Measurements from ENCODE around the gene HK2.
"Not testable (repeated sequence)": the region's sequence is repeated elsewhere in the genome, so short reads cannot be mapped to it uniquely, and the experiment has no call there.

Gene HK2

DNA sequence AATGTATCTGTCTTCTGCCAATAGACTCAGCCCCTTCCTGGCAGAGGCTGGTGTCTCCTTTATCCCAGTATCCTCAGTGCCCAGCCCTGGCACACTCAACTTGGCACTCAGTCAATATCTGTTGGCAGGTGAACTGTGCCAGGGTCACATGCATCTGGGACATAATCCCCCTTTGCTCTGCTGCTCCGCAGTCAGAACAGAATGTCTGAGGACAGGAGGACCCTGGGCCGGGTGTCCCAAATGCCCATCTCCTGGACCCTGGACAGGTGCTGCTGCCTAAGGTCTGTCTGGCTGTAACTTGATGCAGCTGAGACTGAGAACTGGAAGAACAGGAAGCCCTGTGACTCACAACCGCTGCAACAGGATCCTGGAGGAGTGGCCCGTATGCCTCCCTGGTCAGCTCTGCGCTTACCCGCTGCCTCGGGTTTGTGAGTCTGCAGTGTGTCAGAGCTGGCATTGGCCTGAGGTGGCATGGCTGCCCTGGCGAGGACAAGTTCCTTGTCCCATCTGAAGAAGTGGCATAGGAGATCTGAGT lies 11.4 kb downstream of the HK2 start:
- peaks cover 44% of the 10 kb centered on the region for H3K4me1 Mint-ChIP-seq
- H3K9me3 Mint-ChIP-seq, result no peaks in the 10 kb centered on the region
- ATAC-seq (ENCODE audit: low read depth), result no peak
- DNase-seq (ENCODE audit: low spot score in 2 of 2), result no peak
- no peak overlapping the region for H3K4me3 Mint-ChIP-seq
- peaks cover 4% of the 10 kb centered on the region for H3K36me3 Mint-ChIP-seq
- H3K27me3 Mint-ChIP-seq, result no peaks in the 10 kb centered on the region
- H3K27ac Mint-ChIP-seq, result no peak overlapping the region

DNA sequence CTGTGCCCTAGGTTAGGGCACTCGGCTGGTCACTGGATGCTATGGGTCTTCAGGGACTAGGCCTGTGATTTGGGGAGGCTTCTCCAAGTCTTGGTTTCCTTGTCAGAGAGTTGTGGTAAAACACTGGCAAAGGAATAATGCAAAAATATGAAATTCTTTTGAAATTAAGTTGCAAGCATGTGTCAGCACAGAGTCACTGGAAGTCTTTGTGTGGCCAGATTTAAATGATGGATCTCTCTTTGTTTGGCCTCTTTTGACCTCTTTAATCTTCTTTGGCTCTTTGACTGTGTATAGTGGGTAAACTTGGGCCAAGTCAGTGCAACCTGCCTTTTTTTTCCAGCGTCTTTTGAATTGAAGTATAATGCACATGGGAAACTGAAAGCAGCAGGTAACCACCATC lies 12.1 kb downstream of the HK2 start:
- Mint-ChIP-seq H3K36me3 (peaks cover 4% of the 10 kb centered on the region), H3K27me3 (no peaks in the 10 kb centered on the region), H3K4me3 (no peak overlapping the region), H3K4me1 (peaks cover 48% of the 10 kb centered on the region), H3K27ac (no peak overlapping the region), H3K9me3 (no peaks in the 10 kb centered on the region)
- no peak for DNase-seq (ENCODE audit: low spot score in 2 of 2)
- no peak for ATAC-seq (ENCODE audit: low read depth)

DNA sequence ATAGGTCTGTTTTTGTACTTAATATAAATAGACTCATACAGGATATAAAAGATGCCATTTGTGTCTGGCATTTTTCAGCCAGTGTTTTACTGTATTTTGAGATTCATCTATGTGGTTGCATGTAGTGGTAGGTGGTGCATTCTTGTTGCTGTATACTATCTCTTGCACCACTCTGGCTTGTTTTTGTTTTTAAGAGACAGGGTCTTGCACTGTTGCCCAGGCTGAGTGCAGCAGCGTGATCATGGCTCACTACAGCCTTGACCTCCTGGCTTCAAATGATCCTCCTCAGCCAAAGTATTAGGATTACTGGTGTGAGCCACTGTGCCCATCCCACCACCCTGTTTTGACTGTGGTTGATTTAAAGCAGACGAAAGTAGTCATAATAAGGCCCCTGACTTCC lies 12.6 kb downstream of the HK2 start:
- Mint-ChIP-seq H3K36me3 (peaks cover 3% of the 10 kb centered on the region), H3K4me3 (no peak overlapping the region), H3K9me3 (no peaks in the 10 kb centered on the region), H3K4me1 (peaks cover 52% of the 10 kb centered on the region), H3K27me3 (no peaks in the 10 kb centered on the region), H3K27ac (no peak overlapping the region)
- DNase-seq (ENCODE audit: low spot score in 2 of 2) (no peak), ATAC-seq (ENCODE audit: low read depth) (no peak)

DNA sequence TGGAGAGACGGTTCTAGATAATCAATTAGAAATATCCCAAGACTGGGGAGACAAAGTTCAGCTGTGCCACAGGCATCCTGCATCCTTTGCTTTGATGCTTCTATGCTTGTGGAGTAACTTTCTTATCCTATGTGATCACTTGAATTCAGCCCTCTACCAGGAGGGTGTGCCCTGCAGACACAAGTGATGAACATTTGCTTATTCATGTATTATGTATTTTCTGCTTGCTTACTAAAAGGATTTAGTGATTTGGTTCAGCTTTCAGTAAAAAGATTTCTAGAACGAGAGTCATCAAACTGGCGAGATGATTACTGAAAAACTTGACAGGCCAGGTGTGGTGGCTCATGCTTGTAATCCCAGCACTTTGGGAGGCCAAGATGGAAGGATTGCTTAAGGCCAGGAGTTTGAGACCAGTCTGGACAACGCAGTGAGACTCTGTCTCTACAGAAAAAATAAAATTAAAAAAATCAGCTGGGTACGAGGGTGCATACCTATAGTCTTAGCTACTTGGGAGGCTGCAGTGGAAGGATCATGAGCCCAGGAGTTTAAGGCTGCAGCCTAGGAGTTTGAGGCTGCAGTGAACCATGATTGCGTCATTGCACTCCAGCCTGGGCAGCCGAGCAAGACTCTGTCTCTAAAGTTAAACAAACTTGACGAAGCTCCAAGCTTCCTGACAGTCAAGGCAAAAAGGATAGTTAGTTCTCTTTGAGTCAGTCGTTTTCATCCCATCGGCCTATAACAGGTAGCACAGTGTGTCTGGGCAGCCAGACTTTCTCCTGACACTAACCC lies 13.3 kb downstream of the HK2 start:
- no peak for ATAC-seq (ENCODE audit: low read depth)
- no peaks in the 10 kb centered on the region for H3K36me3 Mint-ChIP-seq
- H3K4me1 Mint-ChIP-seq, result peaks cover 54% of the 10 kb centered on the region
- H3K27me3 Mint-ChIP-seq, result no peaks in the 10 kb centered on the region
- no peak overlapping the region for H3K4me3 Mint-ChIP-seq
- no peak overlapping the region for H3K27ac Mint-ChIP-seq
- H3K9me3 Mint-ChIP-seq, result no peaks in the 10 kb centered on the region
- no peak for DNase-seq (ENCODE audit: low spot score in 2 of 2)

DNA sequence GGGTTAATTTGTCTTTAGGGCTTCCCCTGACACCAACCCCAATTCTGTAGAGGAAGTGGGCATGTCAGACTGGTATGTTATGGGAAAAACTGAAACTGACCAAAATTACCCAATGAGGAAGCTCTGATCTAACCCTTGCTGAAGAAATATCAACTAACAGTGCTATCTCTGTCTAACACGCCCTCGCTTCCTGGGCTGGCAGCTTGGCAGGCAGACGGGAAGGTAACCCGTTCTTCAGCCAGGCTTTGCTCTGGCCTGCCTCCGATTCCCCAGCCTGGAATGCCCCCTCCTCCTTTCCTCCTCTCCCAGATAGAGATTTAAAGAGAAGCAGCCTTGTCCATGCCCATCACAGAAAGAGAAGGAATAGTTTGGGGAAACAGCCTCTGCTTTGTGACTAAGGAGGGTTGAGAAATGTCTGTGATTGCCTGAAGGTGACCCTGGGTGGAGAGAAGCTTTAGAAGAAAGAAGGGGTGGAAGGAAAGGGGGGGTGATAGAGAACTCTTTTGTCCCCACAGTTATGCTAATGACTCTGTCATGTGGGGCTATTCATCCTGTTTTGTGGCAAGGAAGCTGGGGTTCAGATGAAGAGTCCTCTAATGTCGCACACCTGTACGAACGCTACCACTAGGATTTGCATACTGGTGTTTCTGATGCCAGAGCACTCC lies 15.4 kb downstream of the HK2 start:
- no peaks in the 10 kb centered on the region for H3K9me3 Mint-ChIP-seq
- peak overlapping the region; percentile 89 for H3K4me3 Mint-ChIP-seq
- H3K4me1 Mint-ChIP-seq, result peaks cover 53% of the 10 kb centered on the region
- peak overlapping the region; percentile 97 for H3K27ac Mint-ChIP-seq
- no peaks in the 10 kb centered on the region for H3K36me3 Mint-ChIP-seq
- no peaks in the 10 kb centered on the region for H3K27me3 Mint-ChIP-seq
- DNase-seq (ENCODE audit: low spot score in 2 of 2), result peak; percentile 22 to 59
- peak; percentile 93 for ATAC-seq (ENCODE audit: low read depth)

DNA sequence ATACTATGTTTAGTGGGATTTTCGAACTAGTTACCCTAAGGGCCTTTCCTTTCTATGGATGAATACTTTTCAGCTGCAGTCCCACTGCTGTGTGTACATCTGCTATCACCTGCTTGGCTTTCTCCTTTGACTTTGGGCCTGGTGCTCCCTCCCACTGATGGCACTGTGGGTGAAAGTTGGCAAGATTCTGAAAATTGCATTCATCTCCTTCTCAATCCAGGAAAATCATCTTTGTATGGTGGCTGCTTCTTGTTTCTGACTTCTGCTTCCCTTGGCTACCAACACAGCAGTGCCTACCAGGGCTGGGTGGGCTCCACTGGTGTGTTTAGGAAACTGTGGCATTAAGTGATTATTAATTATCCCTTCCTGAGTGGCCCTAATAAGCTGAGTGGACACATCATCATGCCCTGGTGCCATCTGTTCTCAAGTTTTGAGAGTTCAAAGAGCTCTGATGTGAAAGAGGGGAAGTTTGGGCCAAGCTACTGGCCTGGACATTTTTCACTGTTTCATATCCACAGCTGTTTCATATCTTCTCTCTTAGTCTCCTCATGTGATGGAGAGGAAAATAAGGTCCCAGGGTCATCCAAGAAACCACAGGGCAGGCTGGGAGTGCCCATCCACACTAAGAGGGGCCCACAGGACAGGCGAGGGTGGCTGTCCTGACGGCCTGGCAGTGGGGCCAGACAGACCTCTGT lies 16.7 kb downstream of the HK2 start:
- ATAC-seq (ENCODE audit: low read depth) (no peak), DNase-seq (ENCODE audit: low spot score in 2 of 2) (no peak)
- Mint-ChIP-seq H3K36me3 (peaks cover 4% of the 10 kb centered on the region), H3K27ac (peak overlapping the region; percentile 97), H3K4me3 (peak overlapping the region; percentile 32), H3K9me3 (no peaks in the 10 kb centered on the region), H3K27me3 (no peaks in the 10 kb centered on the region), H3K4me1 (peaks cover 47% of the 10 kb centered on the region)

DNA sequence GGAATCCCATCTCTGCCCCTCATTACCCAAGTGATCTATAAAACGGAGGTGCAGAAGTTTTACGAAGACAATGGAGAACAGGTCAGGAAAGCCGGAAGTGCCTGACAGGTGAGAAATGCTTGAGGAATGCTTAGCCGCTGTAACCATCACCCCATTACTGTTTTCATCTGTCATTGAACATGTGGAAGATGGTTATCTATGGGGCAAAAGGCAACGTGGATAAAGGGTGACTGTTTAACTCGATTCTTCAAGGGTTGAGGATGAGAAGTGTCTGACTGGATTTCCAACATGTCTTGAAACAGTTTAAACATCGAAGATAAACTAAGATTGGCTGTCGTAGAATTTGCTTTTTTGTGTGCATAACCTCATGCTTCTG lies 17.3 kb downstream of the HK2 start:
- H3K27me3 Mint-ChIP-seq, result no peaks in the 10 kb centered on the region
- H3K9me3 Mint-ChIP-seq, result no peaks in the 10 kb centered on the region
- ATAC-seq (ENCODE audit: low read depth) (no peak), DNase-seq (ENCODE audit: low spot score in 2 of 2) (no peak)
- H3K4me1 Mint-ChIP-seq, result peaks cover 43% of the 10 kb centered on the region
- peak overlapping the region; percentile 97 for H3K27ac Mint-ChIP-seq
- peaks cover 4% of the 10 kb centered on the region for H3K36me3 Mint-ChIP-seq
- no peak overlapping the region for H3K4me3 Mint-ChIP-seq

DNA sequence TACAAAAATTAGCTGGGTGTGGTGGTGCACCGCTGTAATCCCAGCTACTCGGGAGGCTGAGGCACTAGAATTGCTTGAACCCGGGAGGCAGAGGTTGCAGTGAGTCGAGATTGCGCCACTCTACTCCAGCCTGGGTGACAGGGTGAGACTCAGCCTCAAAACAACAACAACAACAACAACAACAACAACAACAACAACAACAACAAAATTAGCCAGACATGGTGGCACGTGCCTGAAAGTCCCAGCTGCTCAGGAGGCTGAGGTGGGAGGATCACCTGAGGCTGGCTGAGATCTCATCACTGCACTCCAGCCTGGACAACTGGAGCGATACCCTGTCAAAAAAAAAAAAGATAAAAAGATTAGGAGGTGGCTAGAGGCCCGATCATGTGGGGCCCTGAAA lies 19.4 kb downstream of the HK2 start:
- not testable (repeated sequence) for H3K4me3 Mint-ChIP-seq; H3K27me3 Mint-ChIP-seq; H3K36me3 Mint-ChIP-seq; H3K27ac Mint-ChIP-seq; ATAC-seq (ENCODE audit: low read depth); H3K9me3 Mint-ChIP-seq; DNase-seq (ENCODE audit: low spot score in 2 of 2)
- H3K4me1 Mint-ChIP-seq, result peaks cover 37% of the 10 kb centered on the region

DNA sequence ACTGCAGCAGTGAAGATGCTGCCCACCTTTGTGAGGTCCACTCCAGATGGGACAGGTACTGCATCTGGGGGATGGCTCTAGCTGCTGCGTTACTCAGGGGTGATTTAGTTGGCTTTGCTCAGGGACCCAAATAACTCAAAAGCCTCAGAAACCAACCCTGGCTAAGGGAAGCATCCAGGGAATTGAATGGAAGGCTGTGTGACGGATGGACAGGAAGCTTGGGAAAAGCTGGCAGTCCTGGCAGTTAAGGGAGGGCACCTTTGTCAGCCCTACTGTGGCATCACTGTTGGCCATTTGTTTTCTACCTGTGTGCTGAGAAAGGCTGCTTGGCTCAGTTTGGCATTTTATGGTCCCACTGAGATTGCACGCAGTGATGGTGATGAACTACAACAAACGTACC lies 20.5 kb downstream of the HK2 start:
- ATAC-seq (ENCODE audit: low read depth) (no peak), DNase-seq (ENCODE audit: low spot score in 2 of 2) (no peak)
- Mint-ChIP-seq H3K27ac (no peak overlapping the region), H3K4me1 (peaks cover 27% of the 10 kb centered on the region), H3K36me3 (peaks cover 4% of the 10 kb centered on the region), H3K27me3 (no peaks in the 10 kb centered on the region), H3K9me3 (no peaks in the 10 kb centered on the region), H3K4me3 (no peak overlapping the region)

DNA sequence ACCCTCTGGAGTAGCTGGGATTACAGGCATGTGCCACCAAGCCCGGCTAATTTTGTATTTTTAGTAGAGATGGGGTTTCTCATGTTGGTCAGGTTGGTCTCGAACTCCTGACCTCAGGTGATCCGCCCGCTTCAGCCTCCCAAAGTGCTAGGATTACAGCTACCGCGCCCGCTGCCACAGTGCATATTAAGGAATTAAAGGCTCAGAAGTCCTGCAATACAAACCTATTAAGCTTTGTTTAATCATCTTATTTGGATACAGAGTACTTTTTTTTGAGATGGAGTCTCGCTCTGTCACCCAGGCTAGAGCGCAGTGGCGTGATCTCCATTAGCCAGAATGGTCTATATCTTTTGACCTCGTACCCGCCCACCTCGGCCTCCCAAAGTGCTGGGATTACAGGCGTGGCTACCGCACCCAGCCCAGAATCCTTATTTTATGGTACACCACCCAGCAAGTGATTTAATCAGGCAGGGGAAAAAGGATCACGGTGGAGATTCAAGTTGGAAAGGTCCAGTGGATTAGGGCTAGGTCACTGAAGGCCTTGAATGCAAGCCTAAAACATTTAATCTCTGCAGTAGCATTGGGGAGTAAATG lies 21.3 kb downstream of the HK2 start:
- H3K4me3 Mint-ChIP-seq; H3K36me3 Mint-ChIP-seq; H3K27ac Mint-ChIP-seq; ATAC-seq (ENCODE audit: low read depth); H3K27me3 Mint-ChIP-seq; H3K9me3 Mint-ChIP-seq; DNase-seq (ENCODE audit: low spot score in 2 of 2): not testable (repeated sequence)
- H3K4me1 Mint-ChIP-seq, result peaks cover 19% of the 10 kb centered on the region

DNA sequence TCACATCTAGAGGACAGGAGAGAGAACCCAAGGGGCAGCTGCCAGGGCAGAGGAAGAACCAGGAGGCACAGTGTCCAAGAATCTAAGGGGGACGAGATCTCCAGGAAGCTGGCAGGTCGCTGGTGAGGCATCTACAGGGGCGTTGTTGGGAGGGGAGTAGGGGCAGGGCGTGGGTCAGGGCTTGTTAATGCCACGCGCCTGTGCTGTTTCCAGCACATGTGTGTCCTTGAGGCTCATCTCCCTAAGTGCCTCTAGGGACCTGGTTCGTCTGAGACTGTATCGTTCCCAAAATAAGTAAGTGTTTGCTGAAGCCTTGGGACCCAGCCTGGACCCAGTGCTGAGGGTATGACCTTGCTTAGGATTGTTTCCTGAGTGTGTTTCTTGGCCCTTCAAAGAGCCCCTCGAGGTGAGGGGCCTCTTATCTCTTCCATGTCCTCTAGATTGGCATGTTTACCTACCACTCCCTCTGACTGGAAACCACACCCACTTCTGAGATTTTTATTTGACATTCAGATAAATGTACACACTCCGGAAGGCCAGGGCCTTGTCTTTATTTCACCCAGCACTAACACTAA lies 22.2 kb downstream of the HK2 start:
- Mint-ChIP-seq H3K27ac (no peak overlapping the region), H3K4me3 (no peak overlapping the region), H3K36me3 (peaks cover 4% of the 10 kb centered on the region), H3K4me1 (peaks cover 11% of the 10 kb centered on the region), H3K9me3 (no peaks in the 10 kb centered on the region), H3K27me3 (no peaks in the 10 kb centered on the region)
- ATAC-seq (ENCODE audit: low read depth) (no peak), DNase-seq (ENCODE audit: low spot score in 2 of 2) (no peak)

DNA sequence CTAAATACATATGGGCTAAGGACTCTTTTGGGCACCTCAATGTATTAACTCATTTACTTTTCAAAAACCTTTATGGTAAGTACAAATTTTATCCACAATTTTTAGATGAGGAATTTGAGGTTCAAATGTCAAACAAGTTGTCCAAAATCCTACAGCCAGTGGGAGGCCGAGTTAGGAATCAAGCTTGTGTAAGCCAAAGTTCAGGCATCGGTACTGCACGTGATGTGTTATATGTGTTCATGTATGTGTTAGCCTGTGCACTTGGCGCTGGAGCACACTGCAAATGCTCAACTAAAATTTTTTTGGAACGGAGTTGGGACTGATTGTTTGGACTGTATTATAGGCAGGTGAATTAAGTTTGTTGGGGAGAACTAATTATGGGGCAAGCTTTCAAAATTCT lies 22.7 kb downstream of the HK2 start:
- H3K27me3 Mint-ChIP-seq, result no peaks in the 10 kb centered on the region
- DNase-seq (ENCODE audit: low spot score in 2 of 2), result no peak
- peaks cover 4% of the 10 kb centered on the region for H3K36me3 Mint-ChIP-seq
- H3K4me3 Mint-ChIP-seq, result no peak overlapping the region
- no peak overlapping the region for H3K27ac Mint-ChIP-seq
- peaks cover 8% of the 10 kb centered on the region for H3K4me1 Mint-ChIP-seq
- H3K9me3 Mint-ChIP-seq, result no peaks in the 10 kb centered on the region
- no peak for ATAC-seq (ENCODE audit: low read depth)

DNA sequence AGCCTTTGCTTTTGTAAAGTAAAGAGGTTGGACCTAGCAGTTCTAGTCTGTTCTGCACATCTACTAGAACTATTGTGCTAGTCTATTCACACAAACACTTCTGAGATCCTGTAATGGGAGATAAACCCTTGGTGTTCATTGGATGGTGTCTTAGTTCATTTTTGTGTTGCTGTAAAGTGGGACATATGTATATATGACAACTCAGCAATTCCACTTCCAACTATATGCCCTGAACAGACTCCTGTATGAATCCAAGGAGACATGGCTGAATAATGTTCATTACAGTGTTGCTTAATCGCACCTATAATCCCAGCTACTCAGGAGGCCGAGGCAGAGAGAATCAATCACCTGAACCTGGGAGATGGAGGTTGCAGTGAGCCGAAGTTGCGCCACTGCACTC lies 23.3 kb downstream of the HK2 start:
- ATAC-seq (ENCODE audit: low read depth), result no peak
- Mint-ChIP-seq H3K4me3 (no peak overlapping the region), H3K27ac (no peak overlapping the region)

DNA sequence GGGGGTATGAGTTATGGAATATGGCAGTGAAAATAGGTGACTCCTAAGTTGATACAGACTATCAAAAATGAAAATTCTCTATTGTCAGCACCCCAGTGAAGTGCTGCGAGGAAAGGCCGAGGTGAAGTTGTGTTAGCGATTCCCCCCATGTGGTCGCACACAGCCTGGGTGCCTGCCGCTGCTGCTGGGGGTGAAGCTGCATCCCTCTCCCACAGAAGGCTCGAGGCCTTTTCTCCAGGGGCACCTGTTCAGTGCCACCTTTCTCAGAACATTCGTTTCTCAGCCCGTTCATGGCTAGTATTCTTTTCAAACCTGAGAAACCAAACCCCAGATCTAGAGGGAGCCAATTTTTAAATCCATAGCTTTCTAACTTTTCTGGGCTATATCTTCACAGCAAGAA lies 23.8 kb downstream of the HK2 start:
- no peaks in the 10 kb centered on the region for H3K27me3 Mint-ChIP-seq
- H3K9me3 Mint-ChIP-seq, result no peaks in the 10 kb centered on the region
- H3K36me3 Mint-ChIP-seq, result peaks cover 6% of the 10 kb centered on the region
- DNase-seq (ENCODE audit: low spot score in 2 of 2) (no peak), ATAC-seq (ENCODE audit: low read depth) (no peak)
- no peak overlapping the region for H3K27ac Mint-ChIP-seq
- no peak overlapping the region for H3K4me3 Mint-ChIP-seq
- H3K4me1 Mint-ChIP-seq, result peaks cover 13% of the 10 kb centered on the region

More for the DNA sequence above, 23.3 kb downstream of the HK2 start:
- no peak for DNase-seq (ENCODE audit: low spot score in 2 of 2)
- Mint-ChIP-seq H3K27me3 (no peaks in the 10 kb centered on the region), H3K9me3 (no peaks in the 10 kb centered on the region), H3K36me3 (peaks cover 6% of the 10 kb centered on the region), H3K4me1 (peaks cover 9% of the 10 kb centered on the region)

All from memory B cell (primary cell).